ENCODE results near the gene TENM4. TPM values are rescaled to one million over a fixed set of nuclear protein-coding genes. Genes with fewer than 3 reads are reported as not detected.
"Not testable (repeated sequence)": the region's sequence is repeated elsewhere in the genome, so short reads cannot be mapped to it uniquely, and the experiment has no call there.

TENM4 gene
- total RNA-seq, 4 donors from 2014 or later, result 31.4 to 44.5 (median 38.0) TPM

- Histone ChIP-seq H3K27ac (no peak overlapping the region), H3K27me3 (no peaks in the 10 kb centered on the region), H3K36me3 (no peaks in the 10 kb centered on the region), H3K4me1 (no peaks in the 10 kb centered on the region), H3K4me3 (no peak overlapping the region), H3K9me3 (no peaks in the 10 kb centered on the region)
- no peak for DNase-seq (ENCODE audit: low spot score in 2 of 2)
- no peak for TF ChIP-seq EP300 (IDR thresholded peaks at IDR 0.05)
- TF ChIP-seq POLR2A (IDR thresholded peaks at IDR 0.05), result no peak
- TF ChIP-seq CTCF (IDR thresholded peaks at IDR 0.05), result no peak
- TF ChIP-seq POLR2AphosphoS5 (IDR thresholded peaks at IDR 0.05), result no peak
- 51% methylated on average over 4 of the region's 4 CpGs for WGBS
Observed at GRCh38 chr11:79226126-79226525, 214.7 kb downstream of the TENM4 start.

DNA sequence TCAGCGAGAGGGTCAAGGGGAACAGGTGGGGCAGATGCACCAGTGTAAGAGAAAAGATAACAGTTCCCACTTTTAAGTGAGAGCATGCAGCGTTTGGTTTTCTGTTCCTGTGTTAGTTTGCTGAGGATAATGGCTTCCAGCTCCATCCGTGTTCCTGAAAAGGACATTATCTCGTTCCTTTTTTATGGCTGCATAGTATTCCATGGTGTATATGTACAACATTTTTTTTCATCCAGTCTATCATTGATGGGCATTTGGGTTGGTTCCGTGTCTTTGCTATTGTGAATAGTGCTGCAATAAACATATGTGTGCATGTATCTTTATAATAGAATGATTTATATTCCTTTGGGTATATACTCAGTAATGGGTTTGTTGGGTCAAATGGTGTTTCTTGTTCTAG, 218.7 kb downstream of the TENM4 start:
- H3K4me3 ChIP-seq; H3K9me3 ChIP-seq; H3K27me3 ChIP-seq; H3K4me1 ChIP-seq; DNase-seq (ENCODE audit: low spot score in 2 of 2); H3K27ac ChIP-seq; H3K36me3 ChIP-seq: not testable (repeated sequence)
- WGBS, result 92% methylated on average over 5 of the region's 5 CpGs

GRCh38 chr11:79221444-79222130, 219.2 kb downstream of the TENM4 start:
- DNase-seq (ENCODE audit: low spot score in 2 of 2), result no peak
- Histone ChIP-seq H3K9me3 (no peaks in the 10 kb centered on the region), H3K4me1 (no peaks in the 10 kb centered on the region), H3K27me3 (no peaks in the 10 kb centered on the region), H3K36me3 (no peaks in the 10 kb centered on the region), H3K4me3 (no peak overlapping the region), H3K27ac (no peak overlapping the region)
- TF ChIP-seq CTCF (IDR thresholded peaks at IDR 0.05) (no peak), EP300 (IDR thresholded peaks at IDR 0.05) (no peak), POLR2AphosphoS5 (IDR thresholded peaks at IDR 0.05) (no peak), POLR2A (IDR thresholded peaks at IDR 0.05) (no peak)
- 81% methylated on average over 10 of the region's 10 CpGs for WGBS

DNA sequence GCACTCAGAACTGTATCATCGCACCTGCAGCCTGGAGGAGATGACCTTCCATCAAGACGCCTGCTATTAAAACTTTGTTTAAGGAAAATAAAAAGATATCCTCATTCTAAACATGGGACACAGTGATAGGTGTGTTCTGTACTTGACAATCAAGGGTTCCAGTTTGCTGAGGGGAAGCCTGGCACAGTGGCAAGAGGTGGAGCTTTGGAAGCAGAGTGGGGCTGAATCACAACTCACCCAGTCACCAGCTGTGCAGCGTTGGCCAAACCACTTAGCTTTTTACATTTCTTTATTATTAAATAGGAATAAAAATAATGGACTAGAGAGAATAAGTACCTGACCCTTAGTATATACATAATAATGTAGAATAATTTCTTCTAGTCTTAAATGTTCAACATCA, 220.7 kb downstream of the TENM4 start:
- H3K27me3 ChIP-seq, result no peaks in the 10 kb centered on the region
- no peak for TF ChIP-seq CTCF (IDR thresholded peaks at IDR 0.05)
- no peak for TF ChIP-seq EP300 (IDR thresholded peaks at IDR 0.05)
- TF ChIP-seq POLR2AphosphoS5 (IDR thresholded peaks at IDR 0.05), result no peak
- no peak for TF ChIP-seq POLR2A (IDR thresholded peaks at IDR 0.05)
- H3K4me3 ChIP-seq, result no peak overlapping the region
- no peak overlapping the region for H3K27ac ChIP-seq
- WGBS, result 65% methylated on average over 3 of the region's 3 CpGs
- H3K4me1 ChIP-seq, result no peaks in the 10 kb centered on the region
- no peaks in the 10 kb centered on the region for H3K36me3 ChIP-seq
- no peak for DNase-seq (ENCODE audit: low spot score in 2 of 2)
- no peaks in the 10 kb centered on the region for H3K9me3 ChIP-seq

DNA sequence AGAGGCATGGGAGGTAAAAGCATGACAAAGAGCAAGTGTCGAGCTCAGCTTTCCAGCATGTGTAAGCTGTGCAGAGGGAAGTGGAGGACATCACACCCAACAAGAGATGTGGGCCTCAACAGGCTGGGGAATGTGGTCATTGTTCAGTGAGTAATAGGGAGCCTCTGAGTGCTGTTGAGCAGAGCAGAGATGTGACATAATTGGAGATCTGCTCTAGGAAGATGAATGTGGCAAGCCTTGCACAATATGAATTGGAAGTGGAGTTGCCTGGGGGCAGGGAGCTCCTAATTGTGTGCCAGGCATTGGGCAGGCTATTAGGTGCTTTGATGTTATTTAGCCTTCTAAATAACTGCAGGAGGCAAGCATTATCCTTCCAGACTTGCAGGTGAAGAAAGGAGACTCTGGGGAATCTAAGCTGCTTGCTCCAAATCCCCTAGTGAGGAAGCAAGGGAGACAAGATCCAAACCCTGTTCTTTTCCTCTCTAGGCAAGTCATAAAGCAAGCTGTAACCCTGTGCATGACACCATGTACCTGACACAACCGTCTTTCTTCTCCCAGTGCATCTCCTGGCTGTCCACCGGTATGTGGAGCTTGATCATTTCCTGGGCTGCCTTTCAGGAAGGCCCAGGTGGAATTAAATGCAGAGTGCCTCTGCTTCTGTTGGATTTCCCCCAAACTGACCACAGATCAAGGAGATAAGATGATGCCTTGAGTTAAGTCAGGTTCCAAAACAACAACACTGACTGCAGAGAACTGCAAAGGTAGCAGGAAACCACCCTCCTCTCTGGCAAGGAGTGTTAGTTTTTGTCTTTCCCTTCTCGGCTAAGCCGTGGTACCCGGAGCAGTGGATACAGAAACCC, 221.4 kb downstream of the TENM4 start:
- no peak for DNase-seq (ENCODE audit: low spot score in 2 of 2)
- H3K27me3 ChIP-seq, result no peaks in the 10 kb centered on the region
- no peaks in the 10 kb centered on the region for H3K9me3 ChIP-seq
- H3K4me1 ChIP-seq, result no peaks in the 10 kb centered on the region
- no peaks in the 10 kb centered on the region for H3K36me3 ChIP-seq
- no peak overlapping the region for H3K27ac ChIP-seq
- TF ChIP-seq CTCF (IDR thresholded peaks at IDR 0.05) (no peak), EP300 (IDR thresholded peaks at IDR 0.05) (no peak), POLR2A (IDR thresholded peaks at IDR 0.05) (no peak), POLR2AphosphoS5 (IDR thresholded peaks at IDR 0.05) (no peak)
- 68% methylated on average over 6 of the region's 6 CpGs for WGBS
- no peak overlapping the region for H3K4me3 ChIP-seq
